Natural killer cell (primary cell): ENCODE results near the gene TMED4. TPM values are rescaled to one million over a fixed set of nuclear protein-coding genes. Genes with fewer than 3 reads are reported as not detected.

Experiments used
- ATAC-seq, 3 donors: fragments of 150-1000 bp in 2 of 3; fragments of 200-7000 bp in 1 of 3; cut with Tn5 transposase; 1 replicate in 1 of 3; 2 replicates in 2 of 3; pipeline ENCODE4 v1.10.0; 2021; ENCODE audit warnings: mild to moderate bottlenecking in 2 of 3, moderate library complexity in 2 of 3
- DNase-seq, 2 donors: peaks; one replicate each; pipeline versions ENCODE4 v3.0.0 to v3.0.0-alpha.2; 2013 to 2021; ENCODE audit warnings: mixed read lengths in 1 of 2
- H3K27ac ChIP-seq: one replicate; pipeline ENCODE4 v1.5.1; 2013; ENCODE audit warnings: mild to moderate bottlenecking, low read length
- H3K27me3 ChIP-seq: one replicate; pipeline ENCODE4 v1.6.1; 2013; ENCODE audit warnings: low read length; ENCODE audit not compliant: control insufficient read depth, insufficient read depth
- H3K36me3 ChIP-seq: one replicate; pipeline ENCODE4 v1.6.1; 2013; ENCODE audit warnings: low read length; ENCODE audit not compliant: control insufficient read depth, insufficient read depth
- H3K4me1 ChIP-seq: one replicate; pipeline ENCODE4 v1.6.1; 2013; ENCODE audit warnings: low read length; ENCODE audit not compliant: control insufficient read depth, insufficient read depth
- H3K4me3 ChIP-seq: one replicate; pipeline ENCODE4 v1.5.1; 2013; ENCODE audit warnings: low read length
- H3K9me3 ChIP-seq: one replicate; pipeline ENCODE4 v1.6.1; 2013; ENCODE audit warnings: low read length; ENCODE audit not compliant: control insufficient read depth, insufficient read depth
- H3K27ac Mint-ChIP-seq, 2 donors: one replicate each; pipeline ENCODE4 v1.8.0; 2022; ENCODE audit warnings: mild to moderate bottlenecking in 2 of 2, mixed read lengths in 2 of 2, moderate library complexity in 1 of 2
- H3K27me3 Mint-ChIP-seq, 2 donors: one replicate each; pipeline ENCODE4 v1.8.0; 2022; ENCODE audit warnings: low read depth in 2 of 2, mixed read lengths in 2 of 2
- H3K36me3 Mint-ChIP-seq: one replicate; pipeline ENCODE4 v1.8.0; 2022; ENCODE audit warnings: mixed read lengths
- H3K4me1 Mint-ChIP-seq, 2 donors: one replicate each; pipeline ENCODE4 v1.8.0; 2022; ENCODE audit warnings: mixed read lengths in 2 of 2
- H3K4me3 Mint-ChIP-seq: one replicate; pipeline ENCODE4 v1.8.0; 2022; ENCODE audit warnings: mild to moderate bottlenecking, moderate library complexity, mixed read lengths
- H3K9me3 Mint-ChIP-seq, 2 donors: one replicate each; pipeline ENCODE4 v1.8.0; 2022; ENCODE audit warnings: mixed read lengths in 2 of 2
- CTCF ChIP-seq: fragments of 200-600 bp; IDR thresholded peaks from one replicate; pipeline ENCODE4 v1.8.0; 2022; ENCODE audit warnings: antibody characterized with exemption
- WGBS: methylation state at CpG from one replicate; pipeline ENCODE4 v1.1.7; 2013; ENCODE audit warnings: missing lambda C conversion rate; ENCODE audit not compliant: insufficient coverage; 5-methylcytosine and 5-hydroxymethylcytosine counted together
- intact Hi-C: fragments of 100-400 bp; cut with micrococcal nuclease; formaldehyde crosslinking; loops from one replicate; pipeline ENCODE4 v1.14.2; 2022
- total RNA-seq, 4 donors: library from RNA; stranded (reverse); fragments of 120-200 nt in 1 of 4; gene quantifications; one replicate each; pipeline versions ENCODE4 v1.2.3 to v1.2.4, GENCODE V29; 2013 to 2022

Gene TMED4
- total RNA-seq, 3 donors from 2014 or later (not counting 1 experiment from before 2014, with no cell fraction given) = 93.1 to 101 (median 94.1) TPM

GRCh38 chr7:44615149-44615611 lies 33.1 kb upstream of the TMED4 start:
- H3K27ac ChIP-seq = peak overlapping the region; percentile 21
- H3K9me3 ChIP-seq = no peaks in the 10 kb centered on the region
- DNase-seq = peak in 1 of 2 donors; percentile 59
- H3K4me1 Mint-ChIP-seq = peaks cover 41 to 53% of the 10 kb centered on the region in 2 donors
- H3K36me3 Mint-ChIP-seq = no peaks in the 10 kb centered on the region
- no peak overlapping the region for H3K4me3 ChIP-seq
- no peak overlapping the region for H3K4me3 Mint-ChIP-seq
- intact Hi-C loops = no loop called here
- ATAC-seq = peak; percentile 29 to 52 (median 46)
- WGBS = 83% methylated on average over 2 of the region's 2 CpGs
- H3K27me3 Mint-ChIP-seq = no peaks in the 10 kb centered on the region
- H3K36me3 ChIP-seq = no peaks in the 10 kb centered on the region
- no peaks in the 10 kb centered on the region for H3K27me3 ChIP-seq
- H3K4me1 ChIP-seq = peaks cover 19% of the 10 kb centered on the region
- H3K9me3 Mint-ChIP-seq = no peaks in the 10 kb centered on the region
- TF ChIP-seq CTCF = no peak
- peak overlapping the region; percentile 3 to 80 for H3K27ac Mint-ChIP-seq

- Histone ChIP-seq H3K27ac (no peak overlapping the region), H3K27me3 (no peaks in the 10 kb centered on the region), H3K4me1 (peaks cover 30% of the 10 kb centered on the region), H3K36me3 (no peaks in the 10 kb centered on the region), H3K9me3 (no peaks in the 10 kb centered on the region), H3K4me3 (no peak overlapping the region)
- Mint-ChIP-seq H3K4me1 (peaks cover 40% of the 10 kb centered on the region in 2 donors), H3K4me3 (peak overlapping the region; percentile 5), H3K27me3 (no peaks in the 10 kb centered on the region), H3K36me3 (no peaks in the 10 kb centered on the region), H3K9me3 (no peaks in the 10 kb centered on the region), H3K27ac (no peak overlapping the region)
- DNase-seq (no peak), ATAC-seq (no peak)
- 93% methylated on average over 3 of the region's 3 CpGs for WGBS
- intact Hi-C loops = loop anchor here (10.0 kb wide), 1 partner anchor 505 kb away; the partner anchor contains the start of gene TBRG4
- no peak for TF ChIP-seq CTCF
These were observed 27.8 kb upstream of the TMED4 start for GRCh38 chr7:44609829-44610228.

GRCh38 chr7:44608916-44609648 lies 27.1 kb upstream of the TMED4 start:
- H3K4me3 ChIP-seq = no peak overlapping the region
- DNase-seq = peak in 1 of 2 donors; percentile 41
- no peak overlapping the region for H3K27ac Mint-ChIP-seq
- peaks cover 28% of the 10 kb centered on the region for H3K4me1 ChIP-seq
- intact Hi-C loops = loop anchor here (10.0 kb wide), 1 partner anchor 506 kb away; the partner anchor contains the start of gene TBRG4
- H3K36me3 ChIP-seq = no peaks in the 10 kb centered on the region
- no peaks in the 10 kb centered on the region for H3K27me3 ChIP-seq
- no peak overlapping the region for H3K27ac ChIP-seq
- no peak for ATAC-seq
- no peak overlapping the region for H3K4me3 Mint-ChIP-seq
- H3K9me3 ChIP-seq = no peaks in the 10 kb centered on the region
- WGBS = 49% methylated on average over 14 of the region's 14 CpGs
- peaks cover 33 to 35% of the 10 kb centered on the region in 2 donors for H3K4me1 Mint-ChIP-seq
- TF ChIP-seq CTCF = no peak
- no peaks in the 10 kb centered on the region for H3K27me3 Mint-ChIP-seq
- H3K9me3 Mint-ChIP-seq = no peaks in the 10 kb centered on the region
- no peaks in the 10 kb centered on the region for H3K36me3 Mint-ChIP-seq
